ENCODE data around the gene MAP3K14.
"Not testable (repeated sequence)": the region's sequence is repeated elsewhere in the genome, so short reads cannot be mapped to it uniquely, and the experiment has no call there.

MAP3K14 gene

GRCh38 chr17:45261577-45262515, 55.0 kb downstream of the MAP3K14 start, which contains the start of gene SPATA32:
Gene SPATA32, minus strand, starts transcription at chr17:45262094. Its CDS starts 78 bp downstream, at chr17:45262016.
- DNase-seq: peak in 45 of 58 donors; percentile 10 to 80 (median 35)

- no peak for DNase-seq
These were observed 56.5 kb downstream of the MAP3K14 start for GRCh38 chr17:45260204-45260783.

GRCh38 chr17:45258981-45259380, 57.8 kb downstream of the MAP3K14 start:
- no peak for DNase-seq

- DNase-seq: no peak
These were observed 59.7 kb downstream of the MAP3K14 start for GRCh38 chr17:45257115-45257514.

GRCh38 chr17:45256114-45256966, 60.5 kb downstream of the MAP3K14 start:
- DNase-seq: no peak

GRCh38 chr17:45255358-45255757, 61.5 kb downstream of the MAP3K14 start:
- DNase-seq: no peak

- no peak for DNase-seq
These were observed 62.9 kb downstream of the MAP3K14 start for GRCh38 chr17:45253879-45254278.

GRCh38 chr17:45253237-45253636, 63.6 kb downstream of the MAP3K14 start:
- not testable (repeated sequence) for DNase-seq

GRCh38 chr17:45251931-45252330, 64.9 kb downstream of the MAP3K14 start:
- no peak for DNase-seq

GRCh38 chr17:45248132-45248957, 68.5 kb downstream of the MAP3K14 start:
- DNase-seq: no peak

- peak in 43 of 58 donors; percentile 16 to 84 (median 53) for DNase-seq
These were observed 69.2 kb downstream of the MAP3K14 start for GRCh38 chr17:45247429-45248131.

- peak in 2 of 58 donors; percentile 43 to 44 for DNase-seq
These were observed 69.9 kb downstream of the MAP3K14 start for GRCh38 chr17:45246861-45247428.

- no peak for DNase-seq
These were observed 70.5 kb downstream of the MAP3K14 start for GRCh38 chr17:45246338-45246737.

GRCh38 chr17:45244725-45245656, 71.8 kb downstream of the MAP3K14 start:
- DNase-seq: no peak

- DNase-seq: peak in 8 of 58 donors; percentile 15 to 46 (median 26)
These were observed 73.1 kb downstream of the MAP3K14 start for GRCh38 chr17:45243750-45244149.

- no peak for DNase-seq
These were observed 74.8 kb downstream of the MAP3K14 start for GRCh38 chr17:45242029-45242414.

GRCh38 chr17:45241328-45242028, 75.3 kb downstream of the MAP3K14 start:
- peak in 31 of 58 donors; percentile 18 to 67 (median 45) for DNase-seq

GRCh38 chr17:45240905-45241327, 75.9 kb downstream of the MAP3K14 start:
- peak in 36 of 58 donors; percentile 9 to 73 (median 45) for DNase-seq
